Measurements from ENCODE around the gene SRP72. TPM values are rescaled to one million over a fixed set of nuclear protein-coding genes. Genes with fewer than 3 reads are reported as not detected.
"Not testable (repeated sequence)": the region's sequence is repeated elsewhere in the genome, so short reads cannot be mapped to it uniquely, and the experiment has no call there.

The SRP72 gene
- total RNA-seq, 2 donors from 2014 or later, result 39.4 to 75.8 TPM

DNA sequence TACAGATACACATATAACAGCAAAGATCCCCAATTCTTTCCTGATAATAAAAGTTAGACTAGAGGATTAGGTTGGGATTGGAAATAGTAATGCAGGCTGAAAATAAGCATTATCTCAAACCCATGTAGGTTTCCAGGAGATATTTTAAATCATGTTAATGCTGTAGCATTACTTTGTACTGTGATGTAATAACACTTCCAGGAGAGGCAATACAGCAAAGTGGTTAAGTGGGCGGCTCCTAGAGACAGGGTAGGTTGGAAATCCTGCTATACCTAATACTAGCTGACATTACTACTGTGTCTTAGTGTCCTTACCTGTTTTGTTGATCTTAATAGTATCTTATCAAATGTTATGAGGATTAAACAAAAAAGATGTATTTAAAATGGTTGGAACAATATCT lies 21.7 kb upstream of the SRP72 start:
- Histone ChIP-seq H3K36me3 (replicated peaks in 1 of 2; ENCODE audit: insufficient read depth in 1 of 2, low read depth in 2 of 2) (peaks cover under 1 to 10% of the 10 kb centered on the region in 2 donors), H3K4me1 (no peaks in the 10 kb centered on the region), H3K27me3 (no peaks in the 10 kb centered on the region), H3K4me3 (no peak overlapping the region), H3K27ac (no peak overlapping the region), H3K9me3 (no peaks in the 10 kb centered on the region)
- 90 to 93% methylated on average over 1 of the region's 1 CpG for WGBS, 2 donors
- no peak for DNase-seq
- ATAC-seq, result no peak
- intact Hi-C loops (cut with DNase I), result no loop called here
- TF ChIP-seq POLR2A (IDR thresholded peaks at IDR 0.05), result no peak
- TF ChIP-seq, protein P1, sequence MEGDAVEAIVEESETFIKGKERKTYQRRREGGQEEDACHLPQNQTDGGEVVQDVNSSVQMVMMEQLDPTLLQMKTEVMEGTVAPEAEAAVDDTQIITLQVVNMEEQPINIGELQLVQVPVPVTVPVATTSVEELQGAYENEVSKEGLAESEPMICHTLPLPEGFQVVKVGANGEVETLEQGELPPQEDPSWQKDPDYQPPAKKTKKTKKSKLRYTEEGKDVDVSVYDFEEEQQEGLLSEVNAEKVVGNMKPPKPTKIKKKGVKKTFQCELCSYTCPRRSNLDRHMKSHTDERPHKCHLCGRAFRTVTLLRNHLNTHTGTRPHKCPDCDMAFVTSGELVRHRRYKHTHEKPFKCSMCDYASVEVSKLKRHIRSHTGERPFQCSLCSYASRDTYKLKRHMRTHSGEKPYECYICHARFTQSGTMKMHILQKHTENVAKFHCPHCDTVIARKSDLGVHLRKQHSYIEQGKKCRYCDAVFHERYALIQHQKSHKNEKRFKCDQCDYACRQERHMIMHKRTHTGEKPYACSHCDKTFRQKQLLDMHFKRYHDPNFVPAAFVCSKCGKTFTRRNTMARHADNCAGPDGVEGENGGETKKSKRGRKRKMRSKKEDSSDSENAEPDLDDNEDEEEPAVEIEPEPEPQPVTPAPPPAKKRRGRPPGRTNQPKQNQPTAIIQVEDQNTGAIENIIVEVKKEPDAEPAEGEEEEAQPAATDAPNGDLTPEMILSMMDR (IDR thresholded peaks at IDR 0.05), result no peak

DNA sequence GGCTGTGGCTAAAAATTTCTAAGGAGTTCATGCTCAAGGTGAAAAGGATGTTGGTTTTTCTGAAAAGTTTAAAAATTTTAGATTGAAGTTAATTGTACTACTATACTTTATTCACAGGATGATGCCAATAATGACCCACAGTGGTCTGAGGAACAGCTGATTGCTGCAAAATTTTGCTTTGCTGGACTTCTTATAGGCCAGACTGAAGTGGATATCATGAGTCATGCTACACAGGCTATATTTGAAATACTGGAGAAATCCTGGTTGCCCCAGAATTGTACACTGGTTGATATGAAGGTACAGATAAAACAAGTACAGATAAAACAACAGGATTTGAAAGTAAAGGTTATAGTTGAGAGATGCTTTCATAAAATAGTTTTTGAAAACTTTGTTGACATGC lies 19.1 kb upstream of the SRP72 start:
- Histone ChIP-seq H3K4me1 (no peaks in the 10 kb centered on the region), H3K4me3 (no peak overlapping the region), H3K9me3 (no peaks in the 10 kb centered on the region), H3K27me3 (no peaks in the 10 kb centered on the region), H3K27ac (no peak overlapping the region), H3K36me3 (replicated peaks in 1 of 2; ENCODE audit: insufficient read depth in 1 of 2, low read depth in 2 of 2) (peaks cover 5 to 10% of the 10 kb centered on the region in 2 donors)
- intact Hi-C loops (cut with DNase I), result no loop called here
- no peak for ATAC-seq
- no peak for TF ChIP-seq POLR2A (IDR thresholded peaks at IDR 0.05)
- TF ChIP-seq, protein P1 (IDR thresholded peaks at IDR 0.05), result no peak
- no peak for DNase-seq

DNA sequence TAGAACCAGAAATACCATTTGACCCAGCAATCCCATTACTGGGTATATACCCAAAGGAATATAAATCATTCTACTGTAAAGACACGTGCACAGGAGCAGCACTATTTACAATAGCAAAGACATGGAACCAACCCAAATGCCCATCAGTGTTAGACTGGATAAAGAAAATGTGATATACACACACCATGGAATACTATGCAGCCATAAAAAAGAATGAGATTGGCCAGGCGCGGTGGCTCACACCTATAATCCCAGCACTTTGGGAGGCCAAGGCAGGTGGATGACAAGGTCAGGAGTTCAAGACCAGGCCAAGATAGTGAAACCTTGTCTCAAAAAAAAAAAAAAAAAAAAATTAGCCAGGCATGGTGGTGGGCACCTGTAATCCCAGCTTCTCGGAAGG lies 17.9 kb upstream of the SRP72 start:
- H3K27ac ChIP-seq; DNase-seq; intact Hi-C loops (cut with DNase I); H3K4me1 ChIP-seq; H3K4me3 ChIP-seq; H3K36me3 ChIP-seq (replicated peaks in 1 of 2; ENCODE audit: insufficient read depth in 1 of 2, low read depth in 2 of 2); H3K27me3 ChIP-seq; H3K9me3 ChIP-seq; ATAC-seq: not testable (repeated sequence)
- WGBS, 2 donors, result 93 to 98% methylated on average over 4 of the region's 4 CpGs

DNA sequence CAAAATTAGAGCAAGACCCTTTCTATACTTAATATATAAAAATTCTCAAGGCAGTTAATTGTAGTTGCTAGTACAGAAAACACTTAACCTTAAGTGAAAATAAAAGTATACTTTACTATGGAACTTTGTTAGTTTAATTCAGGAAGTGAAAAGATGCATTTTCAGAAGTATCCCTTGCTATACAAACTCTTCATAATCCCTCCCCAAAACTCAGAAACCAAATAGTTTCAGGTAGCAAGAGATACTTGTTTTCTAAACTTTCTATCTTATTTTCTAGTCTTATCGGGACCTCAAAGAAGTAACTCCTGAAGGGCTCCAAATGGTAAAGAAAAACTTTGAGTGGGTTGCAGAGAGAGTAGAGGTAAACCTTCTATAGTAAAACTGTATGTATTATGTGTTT lies 17.1 kb upstream of the SRP72 start:
- no peaks in the 10 kb centered on the region for H3K27me3 ChIP-seq
- intact Hi-C loops (cut with DNase I), result no loop called here
- TF ChIP-seq, protein P1 (IDR thresholded peaks at IDR 0.05), result no peak
- no peak for TF ChIP-seq POLR2A (IDR thresholded peaks at IDR 0.05)
- no peaks in the 10 kb centered on the region for H3K9me3 ChIP-seq
- H3K4me3 ChIP-seq, result no peak overlapping the region
- peaks cover 5 to 10% of the 10 kb centered on the region in 2 donors for H3K36me3 ChIP-seq (replicated peaks in 1 of 2; ENCODE audit: insufficient read depth in 1 of 2, low read depth in 2 of 2)
- no peak overlapping the region for H3K27ac ChIP-seq
- DNase-seq (no peak), ATAC-seq (no peak)
- 91 to 96% methylated on average over 1 of the region's 1 CpG for WGBS, 2 donors
- no peaks in the 10 kb centered on the region for H3K4me1 ChIP-seq

DNA sequence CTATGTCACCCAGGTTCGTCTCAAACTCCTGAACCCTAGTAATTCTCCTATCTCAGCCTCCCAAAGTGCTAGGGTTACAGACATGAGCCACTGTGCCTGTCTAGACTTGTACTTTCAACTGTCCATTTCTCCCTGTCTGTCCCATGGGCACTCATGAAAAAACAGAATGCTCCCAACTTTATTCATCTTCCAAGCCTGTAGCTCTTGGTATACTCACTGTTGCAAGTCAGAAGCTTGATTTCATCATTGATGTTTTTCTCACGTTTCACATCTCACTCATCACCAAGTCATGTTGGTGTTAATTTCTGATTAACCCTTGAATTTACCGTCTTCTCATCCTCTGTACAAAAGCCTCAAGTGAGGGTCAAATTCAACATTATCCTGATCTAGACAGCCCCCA lies 7.3 kb upstream of the SRP72 start:
- WGBS, 2 donors, result 74 to 75% methylated on average over 3 of the region's 3 CpGs

More for the DNA sequence above, 7.3 kb upstream of the SRP72 start:
- Histone ChIP-seq H3K4me1 (peaks cover 3% of the 10 kb centered on the region), H3K27me3 (no peaks in the 10 kb centered on the region), H3K4me3 (no peak overlapping the region), H3K9me3 (no peaks in the 10 kb centered on the region), H3K27ac (no peak overlapping the region), H3K36me3 (replicated peaks in 1 of 2; ENCODE audit: insufficient read depth in 1 of 2, low read depth in 2 of 2) (peaks cover 0 to 6% of the 10 kb centered on the region in 2 donors)
- TF ChIP-seq, protein P1 (IDR thresholded peaks at IDR 0.05), result no peak
- TF ChIP-seq POLR2A (IDR thresholded peaks at IDR 0.05), result no peak
- no peak for DNase-seq
- ATAC-seq, result no peak
- intact Hi-C loops (cut with DNase I), result no loop called here

All from body of pancreas (tissue), 4 donors.